ENCODE data around the gene CDC16. TPM values are rescaled to one million over a fixed set of nuclear protein-coding genes. Genes with fewer than 3 reads are reported as not detected.

CDC16 gene
- total and polyA plus RNA-seq, 9 of the 15 experiments (the other 6 are each of a cell fraction or from before 2014, with no cell fraction given) = 23.2 to 102 (median 51.6) TPM

DNA sequence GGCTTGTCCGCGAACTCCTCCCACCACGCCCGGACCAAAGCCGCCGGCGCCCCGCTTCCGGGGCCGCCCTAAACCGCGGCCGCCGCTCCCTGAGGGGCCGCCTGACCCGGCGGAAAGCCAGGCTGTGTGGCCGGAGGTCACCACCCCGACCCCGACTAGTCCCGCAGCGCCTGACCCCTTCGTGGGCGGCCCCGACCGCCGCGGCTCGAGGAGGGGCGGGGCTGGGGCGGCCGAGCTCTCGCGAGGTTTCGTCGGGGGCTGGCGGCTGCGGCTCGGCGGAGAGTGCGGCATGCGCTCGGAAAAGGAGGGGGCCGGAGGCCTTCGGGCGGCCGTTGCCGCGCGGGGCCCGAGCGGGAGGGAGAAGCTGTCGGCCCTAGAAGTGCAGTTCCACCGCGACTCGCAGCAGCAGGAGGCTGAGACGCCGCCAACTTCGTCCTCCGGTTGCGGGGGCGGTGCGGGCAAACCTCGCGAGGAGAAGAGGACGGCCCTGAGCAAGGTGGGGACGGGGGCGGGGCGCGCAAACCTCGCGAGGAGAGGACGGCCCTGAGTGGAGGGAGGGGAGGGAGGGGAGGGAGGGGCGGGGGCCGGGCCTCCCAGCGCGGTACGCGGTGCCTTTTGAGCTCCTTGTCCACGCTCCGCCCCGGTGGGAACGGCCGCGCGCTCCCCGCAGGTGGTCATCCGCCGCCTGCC lies 46.8 kb downstream of the CDC16 start, which contains the start of gene UPF3A (continued):
- TF ChIP-seq, protein P1, sequence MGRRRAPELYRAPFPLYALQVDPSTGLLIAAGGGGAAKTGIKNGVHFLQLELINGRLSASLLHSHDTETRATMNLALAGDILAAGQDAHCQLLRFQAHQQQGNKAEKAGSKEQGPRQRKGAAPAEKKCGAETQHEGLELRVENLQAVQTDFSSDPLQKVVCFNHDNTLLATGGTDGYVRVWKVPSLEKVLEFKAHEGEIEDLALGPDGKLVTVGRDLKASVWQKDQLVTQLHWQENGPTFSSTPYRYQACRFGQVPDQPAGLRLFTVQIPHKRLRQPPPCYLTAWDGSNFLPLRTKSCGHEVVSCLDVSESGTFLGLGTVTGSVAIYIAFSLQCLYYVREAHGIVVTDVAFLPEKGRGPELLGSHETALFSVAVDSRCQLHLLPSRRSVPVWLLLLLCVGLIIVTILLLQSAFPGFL (CRISPR knock-in tag; IDR thresholded peaks at IDR 0.05) = no peak
- peak; percentile 89 for TF ChIP-seq CHD2 (IDR thresholded peaks at IDR 0.05; ENCODE audit: low read depth, low read length)
- TF ChIP-seq ETS2 (tag; IDR thresholded peaks at IDR 0.05; ENCODE audit: borderline replicate concordance, poor library complexity, severe bottlenecking) = no peak
- TF ChIP-seq ZNF644 (tag; IDR thresholded peaks at IDR 0.05; ENCODE audit: low read depth) = no peak
- no peak for TF ChIP-seq NFE2 (IDR thresholded peaks at IDR 0.05; ENCODE audit: low read depth)
- TF ChIP-seq TEAD4 (IDR thresholded peaks at IDR 0.05; ENCODE audit: low read length) = no peak
- no peak for TF ChIP-seq TEAD4 (CRISPR knock-in tag; IDR thresholded peaks at IDR 0.05; ENCODE audit: borderline replicate concordance)
- TF ChIP-seq ZBTB7A (IDR thresholded peaks at IDR 0.05; ENCODE audit: borderline replicate concordance, control insufficient read depth, low read depth, low read length) = peak; percentile 97
- TF ChIP-seq ZZZ3 (IDR thresholded peaks at IDR 0.05) = no peak
- no peak for TF ChIP-seq MCM3 (IDR thresholded peaks at IDR 0.05)
- TF ChIP-seq, protein P2, sequence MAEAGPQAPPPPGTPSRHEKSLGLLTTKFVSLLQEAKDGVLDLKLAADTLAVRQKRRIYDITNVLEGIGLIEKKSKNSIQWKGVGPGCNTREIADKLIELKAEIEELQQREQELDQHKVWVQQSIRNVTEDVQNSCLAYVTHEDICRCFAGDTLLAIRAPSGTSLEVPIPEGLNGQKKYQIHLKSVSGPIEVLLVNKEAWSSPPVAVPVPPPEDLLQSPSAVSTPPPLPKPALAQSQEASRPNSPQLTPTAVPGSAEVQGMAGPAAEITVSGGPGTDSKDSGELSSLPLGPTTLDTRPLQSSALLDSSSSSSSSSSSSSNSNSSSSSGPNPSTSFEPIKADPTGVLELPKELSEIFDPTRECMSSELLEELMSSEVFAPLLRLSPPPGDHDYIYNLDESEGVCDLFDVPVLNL (CRISPR knock-in tag; IDR thresholded peaks at IDR 0.05; ENCODE audit: low read depth) = no peak
- no peak for TF ChIP-seq SMARCA5 (IDR thresholded peaks at IDR 0.05)
- peak; percentile 22; the same call in 1 of the 2 replicates for TF ChIP-seq CBX5 (IDR thresholded peaks at IDR 0.05; ENCODE audit: borderline replicate concordance, low read depth)
- no peak for TF ChIP-seq MAFK (IDR thresholded peaks at IDR 0.05; ENCODE audit: low read length)
- TF ChIP-seq, protein P3, sequence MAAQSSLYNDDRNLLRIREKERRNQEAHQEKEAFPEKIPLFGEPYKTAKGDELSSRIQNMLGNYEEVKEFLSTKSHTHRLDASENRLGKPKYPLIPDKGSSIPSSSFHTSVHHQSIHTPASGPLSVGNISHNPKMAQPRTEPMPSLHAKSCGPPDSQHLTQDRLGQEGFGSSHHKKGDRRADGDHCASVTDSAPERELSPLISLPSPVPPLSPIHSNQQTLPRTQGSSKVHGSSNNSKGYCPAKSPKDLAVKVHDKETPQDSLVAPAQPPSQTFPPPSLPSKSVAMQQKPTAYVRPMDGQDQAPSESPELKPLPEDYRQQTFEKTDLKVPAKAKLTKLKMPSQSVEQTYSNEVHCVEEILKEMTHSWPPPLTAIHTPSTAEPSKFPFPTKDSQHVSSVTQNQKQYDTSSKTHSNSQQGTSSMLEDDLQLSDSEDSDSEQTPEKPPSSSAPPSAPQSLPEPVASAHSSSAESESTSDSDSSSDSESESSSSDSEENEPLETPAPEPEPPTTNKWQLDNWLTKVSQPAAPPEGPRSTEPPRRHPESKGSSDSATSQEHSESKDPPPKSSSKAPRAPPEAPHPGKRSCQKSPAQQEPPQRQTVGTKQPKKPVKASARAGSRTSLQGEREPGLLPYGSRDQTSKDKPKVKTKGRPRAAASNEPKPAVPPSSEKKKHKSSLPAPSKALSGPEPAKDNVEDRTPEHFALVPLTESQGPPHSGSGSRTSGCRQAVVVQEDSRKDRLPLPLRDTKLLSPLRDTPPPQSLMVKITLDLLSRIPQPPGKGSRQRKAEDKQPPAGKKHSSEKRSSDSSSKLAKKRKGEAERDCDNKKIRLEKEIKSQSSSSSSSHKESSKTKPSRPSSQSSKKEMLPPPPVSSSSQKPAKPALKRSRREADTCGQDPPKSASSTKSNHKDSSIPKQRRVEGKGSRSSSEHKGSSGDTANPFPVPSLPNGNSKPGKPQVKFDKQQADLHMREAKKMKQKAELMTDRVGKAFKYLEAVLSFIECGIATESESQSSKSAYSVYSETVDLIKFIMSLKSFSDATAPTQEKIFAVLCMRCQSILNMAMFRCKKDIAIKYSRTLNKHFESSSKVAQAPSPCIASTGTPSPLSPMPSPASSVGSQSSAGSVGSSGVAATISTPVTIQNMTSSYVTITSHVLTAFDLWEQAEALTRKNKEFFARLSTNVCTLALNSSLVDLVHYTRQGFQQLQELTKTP (IDR thresholded peaks at IDR 0.05; ENCODE audit: low read depth in 1 of 2, partially characterized antibody in 2 of 2) = no peak
- TF ChIP-seq KDM4B (IDR thresholded peaks at IDR 0.05; ENCODE audit: borderline replicate concordance in 2 of 2, low read depth in 1 of 2) = no peak; a peak in 1 of 4 replicates
- no peak for TF ChIP-seq ZNF444 (CRISPR knock-in tag; IDR thresholded peaks at IDR 0.05)
- TF ChIP-seq LARP7 (IDR thresholded peaks at IDR 0.05) = no peak
- TF ChIP-seq, protein P4, sequence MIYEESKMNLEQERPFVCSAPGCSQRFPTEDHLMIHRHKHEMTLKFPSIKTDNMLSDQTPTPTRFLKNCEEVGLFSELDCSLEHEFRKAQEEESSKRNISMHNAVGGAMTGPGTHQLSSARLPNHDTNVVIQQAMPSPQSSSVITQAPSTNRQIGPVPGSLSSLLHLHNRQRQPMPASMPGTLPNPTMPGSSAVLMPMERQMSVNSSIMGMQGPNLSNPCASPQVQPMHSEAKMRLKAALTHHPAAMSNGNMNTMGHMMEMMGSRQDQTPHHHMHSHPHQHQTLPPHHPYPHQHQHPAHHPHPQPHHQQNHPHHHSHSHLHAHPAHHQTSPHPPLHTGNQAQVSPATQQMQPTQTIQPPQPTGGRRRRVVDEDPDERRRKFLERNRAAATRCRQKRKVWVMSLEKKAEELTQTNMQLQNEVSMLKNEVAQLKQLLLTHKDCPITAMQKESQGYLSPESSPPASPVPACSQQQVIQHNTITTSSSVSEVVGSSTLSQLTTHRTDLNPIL (CRISPR knock-in tag; IDR thresholded peaks at IDR 0.05) = no peak
- TF ChIP-seq, protein P5, sequence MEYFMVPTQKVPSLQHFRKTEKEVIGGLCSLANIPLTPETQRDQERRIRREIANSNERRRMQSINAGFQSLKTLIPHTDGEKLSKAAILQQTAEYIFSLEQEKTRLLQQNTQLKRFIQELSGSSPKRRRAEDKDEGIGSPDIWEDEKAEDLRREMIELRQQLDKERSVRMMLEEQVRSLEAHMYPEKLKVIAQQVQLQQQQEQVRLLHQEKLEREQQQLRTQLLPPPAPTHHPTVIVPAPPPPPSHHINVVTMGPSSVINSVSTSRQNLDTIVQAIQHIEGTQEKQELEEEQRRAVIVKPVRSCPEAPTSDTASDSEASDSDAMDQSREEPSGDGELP (CRISPR knock-in tag; IDR thresholded peaks at IDR 0.05; ENCODE audit: borderline replicate concordance) = peak; percentile 86; the same call in 1 of the 2 replicates
